Measurements from ENCODE around the gene KRT8.

DNA sequence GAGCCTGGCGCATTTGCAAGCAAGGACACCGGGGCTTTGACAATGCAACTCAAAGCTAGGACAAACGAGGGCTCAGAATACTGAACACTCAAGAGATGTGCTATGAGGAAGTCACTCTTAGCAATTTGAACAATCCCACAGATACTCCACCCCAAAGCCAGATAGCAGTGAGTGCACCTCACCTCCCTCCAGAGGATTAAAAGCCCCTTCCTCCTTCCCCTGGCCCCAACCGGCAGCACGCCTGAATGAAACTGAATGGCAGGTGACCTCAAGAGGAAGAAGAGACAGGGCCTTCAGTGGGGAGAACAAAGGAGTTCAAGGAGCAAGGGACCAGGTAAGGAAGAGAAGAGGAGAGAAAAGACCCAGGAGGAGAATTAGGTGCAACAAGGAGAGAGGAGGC lies 54.2 kb downstream of the KRT8 start:
- TF ChIP-seq, protein P1, sequence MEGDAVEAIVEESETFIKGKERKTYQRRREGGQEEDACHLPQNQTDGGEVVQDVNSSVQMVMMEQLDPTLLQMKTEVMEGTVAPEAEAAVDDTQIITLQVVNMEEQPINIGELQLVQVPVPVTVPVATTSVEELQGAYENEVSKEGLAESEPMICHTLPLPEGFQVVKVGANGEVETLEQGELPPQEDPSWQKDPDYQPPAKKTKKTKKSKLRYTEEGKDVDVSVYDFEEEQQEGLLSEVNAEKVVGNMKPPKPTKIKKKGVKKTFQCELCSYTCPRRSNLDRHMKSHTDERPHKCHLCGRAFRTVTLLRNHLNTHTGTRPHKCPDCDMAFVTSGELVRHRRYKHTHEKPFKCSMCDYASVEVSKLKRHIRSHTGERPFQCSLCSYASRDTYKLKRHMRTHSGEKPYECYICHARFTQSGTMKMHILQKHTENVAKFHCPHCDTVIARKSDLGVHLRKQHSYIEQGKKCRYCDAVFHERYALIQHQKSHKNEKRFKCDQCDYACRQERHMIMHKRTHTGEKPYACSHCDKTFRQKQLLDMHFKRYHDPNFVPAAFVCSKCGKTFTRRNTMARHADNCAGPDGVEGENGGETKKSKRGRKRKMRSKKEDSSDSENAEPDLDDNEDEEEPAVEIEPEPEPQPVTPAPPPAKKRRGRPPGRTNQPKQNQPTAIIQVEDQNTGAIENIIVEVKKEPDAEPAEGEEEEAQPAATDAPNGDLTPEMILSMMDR (IDR thresholded peaks at IDR 0.05; ENCODE audit: insufficient read depth, low read depth, low read length): no peak
- TF ChIP-seq EZH2 (IDR thresholded peaks at IDR 0.05; ENCODE audit: insufficient read depth, low read length): no peak
